IPS-15b (cell line): ENCODE results near the gene TNIP3.

Experiments used
- H3K27me3 ChIP-seq: one replicate; pipeline ENCODE4 v1.6.1; 2013; ENCODE audit warnings: low read length; ENCODE audit not compliant: control insufficient read depth, insufficient read depth
- H3K36me3 ChIP-seq: one replicate; pipeline ENCODE4 v1.6.1; 2013; ENCODE audit warnings: low read length; ENCODE audit not compliant: control insufficient read depth, insufficient read depth
- H3K4me1 ChIP-seq: one replicate; pipeline ENCODE4 v1.6.1; 2013; ENCODE audit warnings: mild to moderate bottlenecking, low read length; ENCODE audit not compliant: control insufficient read depth, insufficient read depth
- H3K4me3 ChIP-seq: one replicate; pipeline ENCODE4 v1.5.1; 2013; ENCODE audit warnings: low read depth, low read length
- H3K9ac ChIP-seq: one replicate; pipeline ENCODE4 v1.6.1; 2013; ENCODE audit warnings: low read depth, mild to moderate bottlenecking, low read length
- H3K9me3 ChIP-seq: one replicate; pipeline ENCODE4 v1.6.1; 2013; ENCODE audit warnings: mild to moderate bottlenecking, low read length; ENCODE audit not compliant: control insufficient read depth, insufficient read depth

TNIP3 gene

DNA sequence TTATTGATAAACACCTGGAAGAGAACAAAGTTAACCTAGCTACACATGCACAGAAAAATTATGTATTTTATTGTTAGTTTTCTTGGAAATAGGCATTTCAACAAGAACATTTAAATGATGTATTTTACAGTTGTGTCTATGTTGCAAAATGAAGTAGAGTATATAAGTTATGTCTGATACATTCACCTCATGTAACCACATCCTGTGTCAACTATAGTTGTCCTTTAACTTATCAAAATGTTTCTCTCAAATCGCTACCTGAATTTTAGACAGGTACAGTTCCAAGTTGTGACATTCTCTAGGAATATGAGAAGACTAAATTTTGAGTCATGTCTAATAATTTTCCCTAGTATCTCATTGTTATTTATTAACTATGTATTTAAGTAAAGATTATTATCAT lies 27.2 kb upstream of the TNIP3 start:
- Histone ChIP-seq H3K27me3 (no peaks in the 10 kb centered on the region), H3K36me3 (no peaks in the 10 kb centered on the region), H3K4me1 (peaks cover 2% of the 10 kb centered on the region), H3K9ac (no peak overlapping the region), H3K9me3 (no peaks in the 10 kb centered on the region), H3K4me3 (no peak overlapping the region)

DNA sequence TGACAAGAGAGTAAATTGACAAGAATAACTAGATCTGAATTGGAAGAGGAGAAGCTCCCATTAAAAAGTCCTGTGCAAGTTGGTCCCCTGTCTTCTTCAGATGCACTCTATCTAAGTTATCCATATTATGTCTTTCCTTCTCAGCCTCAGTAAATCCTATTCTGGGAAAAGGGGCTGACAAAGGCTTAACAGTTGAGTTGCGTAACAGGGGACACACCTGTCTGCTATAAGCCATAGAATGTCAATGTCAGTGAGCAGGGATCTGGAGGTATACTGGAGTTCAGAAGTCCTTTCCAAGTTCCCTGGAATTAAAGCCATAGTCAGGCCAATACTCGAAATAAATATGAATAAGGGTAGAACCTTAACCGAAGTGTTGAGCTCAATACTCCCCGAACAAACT lies 26.3 kb upstream of the TNIP3 start:
- no peak overlapping the region for H3K4me3 ChIP-seq
- H3K36me3 ChIP-seq = no peaks in the 10 kb centered on the region
- H3K27me3 ChIP-seq = no peaks in the 10 kb centered on the region
- no peaks in the 10 kb centered on the region for H3K9me3 ChIP-seq
- no peak overlapping the region for H3K9ac ChIP-seq
- H3K4me1 ChIP-seq = peaks cover 2% of the 10 kb centered on the region

DNA sequence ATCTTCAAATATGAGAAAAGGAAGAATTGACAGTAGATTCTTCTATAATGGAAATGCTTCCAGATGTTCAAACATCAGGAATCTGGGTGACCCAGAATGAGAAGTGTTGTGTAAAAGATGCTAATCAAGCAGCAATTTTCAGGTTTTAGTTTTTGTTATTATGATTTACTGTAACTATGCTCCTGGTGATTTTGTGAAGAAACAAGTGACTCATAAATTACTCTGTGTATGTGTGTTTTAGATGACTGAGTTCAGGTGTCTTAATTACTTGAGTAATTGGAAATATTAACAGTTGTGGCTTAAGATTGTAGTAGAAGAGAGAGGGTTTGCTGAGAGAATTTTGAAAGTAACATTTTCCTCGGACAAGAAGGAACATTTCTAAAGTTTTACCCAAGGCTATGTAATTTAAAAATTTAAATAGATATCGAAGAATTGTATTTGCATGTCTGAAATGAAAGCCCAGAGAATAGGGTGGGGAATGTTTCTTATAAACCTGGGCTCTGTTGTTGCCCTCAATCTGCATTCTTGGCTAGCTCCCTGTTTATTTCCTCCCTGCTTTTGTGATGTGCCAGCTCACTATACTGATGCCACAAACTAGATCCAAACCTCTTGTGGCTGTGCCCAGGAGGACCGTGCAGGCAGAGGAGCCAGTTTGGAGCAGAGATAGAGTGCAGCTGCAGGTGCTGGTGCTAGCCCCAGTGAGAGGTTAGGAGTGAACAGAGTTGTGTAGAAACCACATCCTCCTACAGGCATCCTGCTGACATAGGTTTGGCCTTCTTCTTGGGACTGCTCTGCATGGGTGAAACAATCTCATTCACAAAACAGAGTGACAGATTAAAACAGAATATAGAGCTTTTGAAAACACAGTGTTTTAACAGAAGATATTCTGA lies 25.4 kb upstream of the TNIP3 start:
- no peak overlapping the region for H3K4me3 ChIP-seq
- H3K9me3 ChIP-seq = no peaks in the 10 kb centered on the region
- no peaks in the 10 kb centered on the region for H3K36me3 ChIP-seq
- no peaks in the 10 kb centered on the region for H3K27me3 ChIP-seq
- no peak overlapping the region for H3K9ac ChIP-seq
- H3K4me1 ChIP-seq = peaks cover 2% of the 10 kb centered on the region

DNA sequence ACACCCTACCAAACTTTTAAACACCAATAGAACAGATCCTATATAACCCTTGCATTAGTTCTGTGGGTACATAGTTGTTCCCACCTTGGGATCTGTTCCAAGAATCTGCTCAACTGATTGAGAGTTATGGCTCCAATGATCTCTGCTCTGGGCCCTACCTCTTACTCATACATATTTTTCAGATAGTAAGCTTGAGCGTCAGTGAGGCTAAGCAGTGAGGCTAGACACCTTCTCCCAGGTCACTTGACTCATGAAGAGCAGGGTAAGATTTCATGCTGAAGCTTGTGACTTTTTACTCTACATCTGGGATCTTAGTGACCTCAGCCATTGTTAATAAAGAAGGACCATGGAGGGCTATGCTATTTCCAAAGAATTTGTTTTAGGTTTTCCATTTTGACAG lies 23.1 kb upstream of the TNIP3 start:
- Histone ChIP-seq H3K27me3 (no peaks in the 10 kb centered on the region), H3K4me1 (peaks cover 2% of the 10 kb centered on the region), H3K36me3 (no peaks in the 10 kb centered on the region), H3K9me3 (no peaks in the 10 kb centered on the region), H3K9ac (no peak overlapping the region), H3K4me3 (no peak overlapping the region)

DNA sequence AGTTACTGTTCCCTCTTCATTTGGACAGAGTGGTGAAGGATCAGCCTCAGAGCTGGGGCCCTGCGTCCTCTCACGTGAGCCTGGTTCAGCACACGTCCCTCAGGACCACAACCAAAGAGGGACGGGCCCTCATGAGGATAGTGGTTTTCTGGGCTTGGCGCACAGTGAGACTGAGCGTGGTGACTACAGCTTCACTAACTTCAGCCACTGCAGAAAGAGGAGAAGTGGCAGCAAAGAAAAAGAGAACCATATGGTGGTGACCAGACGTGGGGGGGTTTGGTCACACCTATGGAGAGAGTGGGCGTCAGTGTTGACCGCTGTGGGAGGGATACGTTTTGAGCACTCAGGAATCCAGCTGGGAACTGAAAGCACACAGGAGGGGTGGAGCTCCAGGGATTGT lies 21.8 kb upstream of the TNIP3 start:
- Histone ChIP-seq H3K36me3 (no peaks in the 10 kb centered on the region), H3K4me3 (no peak overlapping the region), H3K9me3 (no peaks in the 10 kb centered on the region), H3K27me3 (no peaks in the 10 kb centered on the region), H3K4me1 (peaks cover 2% of the 10 kb centered on the region), H3K9ac (no peak overlapping the region)

DNA sequence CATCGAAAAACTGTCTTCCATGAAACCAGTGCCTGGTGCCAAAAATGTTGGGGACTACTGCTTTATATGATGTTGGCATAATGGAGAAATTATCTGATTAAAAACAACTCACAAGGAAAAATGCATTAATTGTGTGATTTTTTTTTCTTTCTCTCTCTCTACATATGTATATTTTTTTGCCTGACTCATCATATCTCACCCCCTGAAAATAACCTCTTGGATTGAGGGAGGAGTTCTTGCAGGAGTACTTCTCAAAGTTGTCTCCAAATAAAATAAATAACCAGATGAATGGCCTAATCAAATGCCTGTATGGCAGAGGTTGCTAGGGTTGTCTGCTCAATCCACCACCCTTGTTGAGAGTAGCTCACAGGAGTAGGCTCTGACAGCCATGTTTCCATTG lies 19.9 kb upstream of the TNIP3 start:
- no peaks in the 10 kb centered on the region for H3K27me3 ChIP-seq
- no peak overlapping the region for H3K4me3 ChIP-seq
- peaks cover under 1% of the 10 kb centered on the region for H3K4me1 ChIP-seq
- no peaks in the 10 kb centered on the region for H3K9me3 ChIP-seq
- no peak overlapping the region for H3K9ac ChIP-seq
- no peaks in the 10 kb centered on the region for H3K36me3 ChIP-seq

DNA sequence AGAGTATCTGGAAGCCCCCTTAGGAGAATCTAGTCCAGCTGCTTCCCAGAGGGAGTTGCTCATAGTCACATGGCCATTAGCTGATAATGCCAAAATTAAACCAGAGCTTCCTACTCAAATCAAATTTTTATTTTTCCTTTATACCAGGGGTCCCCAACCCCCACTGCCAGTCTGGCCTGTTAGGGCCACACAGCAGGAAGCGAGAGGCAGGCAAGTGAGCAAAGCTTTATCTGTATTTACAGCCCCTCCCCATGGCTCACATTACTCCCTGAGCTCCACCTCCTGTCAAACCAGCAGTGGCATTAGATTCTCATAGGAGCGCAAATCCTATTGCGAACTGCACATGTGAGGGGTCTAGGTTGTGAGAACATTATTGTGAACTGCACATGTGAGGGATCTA lies 19.2 kb upstream of the TNIP3 start:
- no peaks in the 10 kb centered on the region for H3K27me3 ChIP-seq
- H3K9me3 ChIP-seq = no peaks in the 10 kb centered on the region
- no peak overlapping the region for H3K9ac ChIP-seq
- H3K36me3 ChIP-seq = no peaks in the 10 kb centered on the region
- H3K4me3 ChIP-seq = no peak overlapping the region
- H3K4me1 ChIP-seq = no peaks in the 10 kb centered on the region

DNA sequence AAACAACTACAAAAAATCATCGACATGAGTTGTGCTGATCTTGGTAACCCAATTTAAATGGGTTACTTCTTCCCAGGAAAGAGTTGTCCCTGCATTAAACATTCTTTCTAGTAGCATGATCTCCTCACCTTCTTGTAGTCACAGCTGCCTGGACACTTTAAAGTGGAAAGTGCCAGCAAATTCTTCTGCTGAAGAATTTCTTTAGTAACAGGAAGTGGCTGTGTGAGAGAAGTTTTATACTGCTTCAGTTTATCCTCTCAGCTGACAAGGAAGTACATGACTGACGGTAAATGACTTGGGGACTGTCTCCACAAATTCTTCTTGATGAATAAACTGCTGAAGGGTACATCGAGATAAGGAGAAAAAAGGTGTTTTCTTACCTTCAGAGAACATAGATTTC lies 18.2 kb upstream of the TNIP3 start:
- no peaks in the 10 kb centered on the region for H3K27me3 ChIP-seq
- H3K9ac ChIP-seq = no peak overlapping the region
- H3K36me3 ChIP-seq = no peaks in the 10 kb centered on the region
- peaks cover 6% of the 10 kb centered on the region for H3K4me1 ChIP-seq
- H3K9me3 ChIP-seq = no peaks in the 10 kb centered on the region
- H3K4me3 ChIP-seq = no peak overlapping the region

DNA sequence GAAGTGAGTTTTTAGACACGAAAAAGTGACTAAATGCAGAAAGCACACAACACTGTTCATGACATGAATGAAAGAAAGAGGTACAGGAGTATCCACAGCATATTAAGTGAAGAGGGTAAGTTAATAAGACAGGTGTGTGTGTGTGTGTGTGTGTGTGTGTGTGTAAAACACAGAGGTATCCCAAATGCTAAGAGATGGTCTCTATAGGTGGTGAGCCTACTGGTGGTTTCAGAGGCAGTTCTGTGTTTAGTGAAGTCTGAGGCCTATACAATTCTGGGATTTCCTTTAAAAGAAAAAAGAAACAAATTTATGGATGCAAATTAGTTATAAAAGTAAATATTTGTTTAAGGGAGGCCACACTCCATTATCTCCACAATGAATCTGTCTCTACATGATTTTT lies 17.4 kb upstream of the TNIP3 start:
- H3K4me3 ChIP-seq = no peak overlapping the region
- H3K4me1 ChIP-seq = peaks cover 6% of the 10 kb centered on the region
- H3K9ac ChIP-seq = no peak overlapping the region
- H3K27me3 ChIP-seq = no peaks in the 10 kb centered on the region
- no peaks in the 10 kb centered on the region for H3K9me3 ChIP-seq
- H3K36me3 ChIP-seq = no peaks in the 10 kb centered on the region

DNA sequence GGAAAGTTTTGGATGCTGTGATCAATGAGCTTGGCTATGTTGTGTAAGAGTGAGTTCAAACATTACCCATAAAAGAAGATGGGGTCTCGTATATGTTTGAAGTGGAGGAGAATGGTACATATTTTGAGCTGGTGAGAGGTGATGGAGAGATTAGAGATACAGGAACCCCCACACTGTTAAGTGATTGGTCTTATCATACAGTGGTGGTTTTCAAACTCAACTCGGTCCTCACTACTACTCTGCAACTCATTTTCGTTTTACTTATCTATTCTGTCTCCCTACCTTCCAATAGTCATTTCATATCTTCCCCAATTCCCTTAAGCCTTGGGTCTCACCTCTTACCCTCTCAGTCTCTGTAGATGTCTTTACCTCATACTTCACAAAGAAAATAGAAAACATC lies 16.4 kb upstream of the TNIP3 start:
- Histone ChIP-seq H3K9ac (no peak overlapping the region), H3K4me3 (no peak overlapping the region), H3K36me3 (no peaks in the 10 kb centered on the region), H3K4me1 (peaks cover 6% of the 10 kb centered on the region), H3K9me3 (no peaks in the 10 kb centered on the region), H3K27me3 (no peaks in the 10 kb centered on the region)

DNA sequence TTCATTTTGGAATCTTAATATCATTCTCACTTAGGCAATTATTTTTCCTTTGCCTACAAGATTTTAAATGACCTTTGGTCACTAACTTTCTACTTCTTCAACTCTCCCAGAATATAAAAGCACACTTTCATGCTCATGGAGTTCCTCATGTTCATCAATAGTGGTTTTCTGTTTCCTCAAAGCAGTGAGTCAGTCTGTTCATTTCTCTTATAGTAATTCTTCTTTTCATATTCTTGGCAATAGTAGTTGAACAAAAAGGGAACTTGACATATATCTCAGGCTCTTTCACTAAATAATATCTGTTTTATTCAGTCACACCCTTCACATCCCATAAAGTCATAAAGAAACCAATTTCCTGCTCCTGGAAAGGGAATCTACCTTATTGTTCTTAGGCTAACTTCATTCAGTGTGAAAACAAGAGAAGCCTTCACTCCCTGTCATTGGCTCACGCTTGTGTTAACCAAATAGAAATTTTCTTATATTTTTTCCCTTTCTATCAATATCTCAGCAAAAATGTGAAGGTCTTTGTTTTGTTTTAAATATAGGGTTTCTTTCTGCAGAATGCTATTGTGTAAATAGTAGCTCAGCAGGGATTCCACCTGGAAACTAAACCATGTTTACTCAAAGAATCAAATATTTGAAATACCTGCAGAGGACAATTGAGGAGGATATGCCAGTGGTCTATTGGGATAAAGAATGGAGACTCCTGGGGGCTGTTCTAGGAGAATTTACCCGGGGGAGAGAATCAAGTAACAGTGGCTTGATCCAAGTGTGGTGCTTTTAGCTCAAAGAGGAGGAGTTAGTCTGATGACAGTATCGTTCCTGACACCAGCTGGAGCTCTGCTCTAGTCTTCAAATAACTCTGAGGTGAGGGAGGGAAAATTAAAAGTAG lies 13.4 kb upstream of the TNIP3 start:
- no peak overlapping the region for H3K9ac ChIP-seq
- H3K27me3 ChIP-seq = no peaks in the 10 kb centered on the region
- H3K4me3 ChIP-seq = no peak overlapping the region
- H3K36me3 ChIP-seq = no peaks in the 10 kb centered on the region
- H3K4me1 ChIP-seq = peaks cover 6% of the 10 kb centered on the region
- H3K9me3 ChIP-seq = no peaks in the 10 kb centered on the region
